Endothelial cell of umbilical vein (primary cell): ENCODE data around the gene WDR49. TPM values are rescaled to one million over a fixed set of nuclear protein-coding genes. Genes with fewer than 3 reads are reported as not detected.

Experiments used
- BruUV-seq: library from RNA; stranded (reverse); fragments of 400-500 nt; replicated peaks from 2 replicates; lab custom pipeline; 2021; lab: Mats Ljungman, UMichigan
- CTCF ChIA-PET: fragments of 300-600, 350-600 bp; sonication (Branson Sonifier 250); formaldehyde crosslinking; loops from one replicate; lab custom pipeline; 2021; ENCODE audit warnings: antibody characterized with exemption, inconsistent platforms; lab: Charles Lee
- POLR2A ChIA-PET: fragments of 300-600, 350-600 bp; sonication (Branson Sonifier 250); formaldehyde crosslinking; loops from one replicate; lab custom pipeline; 2021; ENCODE audit warnings: antibody characterized with exemption, inconsistent platforms; lab: Charles Lee
- DNase-seq: peaks from one replicate; pipeline ENCODE4 v3.0.0-alpha.2; 2011; ENCODE audit warnings: low read depth, low spot score
- FAIRE-seq: peaks from 2 replicates; lab custom pipeline; 2011; peaks lifted over from hg19 to GRCh38; lab: Jason Lieb, UNC
- H2AFZ ChIP-seq: 2 replicates; pipeline ENCODE4 v1.6.0; 2012; ENCODE audit warnings: low read depth, low read length, control low read depth, inconsistent platforms
- H3K27ac ChIP-seq: 2 replicates; pipeline ENCODE4 v1.5.1; 2011; ENCODE audit warnings: low read depth, mild to moderate bottlenecking, control low read depth, low read length, moderate library complexity; ENCODE audit not compliant: insufficient read depth
- H3K27me3 ChIP-seq, 2 experiments: 2 replicates each; pipeline versions ENCODE4 v1.6.0 to v1.6.1; 2011; ENCODE audit warnings: low read length in 2 of 2, mixed read lengths in 1 of 2; ENCODE audit not compliant: control insufficient read depth in 2 of 2, insufficient read depth in 2 of 2
- H3K36me3 ChIP-seq, 2 experiments: 2 replicates in 1 of 2; 3 replicates in 1 of 2; pipeline ENCODE4 v1.5.1; 2011; ENCODE audit warnings: low read length in 2 of 2, mild to moderate bottlenecking in 1 of 2, moderate library complexity in 1 of 2; ENCODE audit not compliant: control insufficient read depth in 2 of 2, insufficient read depth in 2 of 2; ENCODE audit errors: extremely low read depth in 1 of 2
- H3K4me1 ChIP-seq: 3 replicates; pipeline ENCODE4 v1.5.1; 2011; ENCODE audit warnings: mild to moderate bottlenecking, low read length; ENCODE audit not compliant: control insufficient read depth, insufficient read depth; ENCODE audit errors: extremely low read depth
- H3K4me2 ChIP-seq: 2 replicates; pipeline ENCODE4 v1.6.1; 2011; ENCODE audit warnings: low read length, control low read depth, mixed read lengths; ENCODE audit not compliant: insufficient read depth
- H3K4me3 ChIP-seq, 3 experiments: fragments of 200-600 bp in 1 of 3; sonication (generic), shearing (Covaris generic) in 1 of 3; replicated peaks in 1 of 3; 2 replicates each; pipeline ENCODE4 v1.5.1; 2011 to 2016; ENCODE audit warnings: control low read depth in 3 of 3, low read length in 3 of 3, mild to moderate bottlenecking in 2 of 3, inconsistent platforms in 1 of 3, low read depth in 1 of 3, moderate library complexity in 1 of 3; ENCODE audit not compliant: insufficient read depth in 1 of 3
- H3K79me2 ChIP-seq: 2 replicates; pipeline ENCODE4 v1.6.0; 2012; ENCODE audit warnings: low read length, inconsistent platforms; ENCODE audit not compliant: control insufficient read depth, insufficient read depth
- H3K9ac ChIP-seq: replicated peaks from 2 replicates; pipeline ENCODE3; 2011; ENCODE audit warnings: low read length, control low read depth; ENCODE audit not compliant: insufficient read depth; ENCODE audit errors: extremely low read depth
- H3K9me1 ChIP-seq: replicated peaks from 3 replicates; pipeline ENCODE4 v1.6.0; 2011; ENCODE audit warnings: mild to moderate bottlenecking, low read length; ENCODE audit not compliant: control insufficient read depth, insufficient read depth; ENCODE audit errors: extremely low read depth
- H3K9me3 ChIP-seq: replicated peaks from 2 replicates; pipeline ENCODE4 v1.5.1; 2012; ENCODE audit warnings: low read length, inconsistent platforms; ENCODE audit not compliant: control insufficient read depth, insufficient read depth
- H4K20me1 ChIP-seq: replicated peaks from 2 replicates; pipeline ENCODE3; 2011; ENCODE audit warnings: mild to moderate bottlenecking, low read length; ENCODE audit not compliant: control insufficient read depth, insufficient read depth; ENCODE audit errors: extremely low read depth
- EZH2 ChIP-seq: IDR thresholded peaks from 2 replicates; pipeline ENCODE4 v1.6.1; 2012; ENCODE audit warnings: borderline replicate concordance, low read depth, mild to moderate bottlenecking, moderate library complexity, low read length, inconsistent platforms; ENCODE audit not compliant: severe bottlenecking
- FOS ChIP-seq: IDR thresholded peaks from 2 replicates; pipeline ENCODE4 v1.6.1; 2011; ENCODE audit warnings: mild to moderate bottlenecking, low read length, moderate library complexity, borderline replicate concordance; ENCODE audit not compliant: insufficient read depth
- GATA2 ChIP-seq: IDR thresholded peaks from 2 replicates; pipeline ENCODE4 v1.7.0; 2011; ENCODE audit warnings: low read depth, mild to moderate bottlenecking, moderate library complexity, mixed read lengths, low read length; ENCODE audit not compliant: insufficient read length, insufficient read depth
- JUN ChIP-seq: IDR thresholded peaks from 2 replicates; pipeline ENCODE4 v1.6.1; 2011; ENCODE audit warnings: borderline replicate concordance, low read depth; ENCODE audit not compliant: insufficient read length, insufficient read depth
- MYC ChIP-seq: IDR thresholded peaks from one replicate; pipeline ENCODE4 v1.6.1; 2011; ENCODE audit warnings: mild to moderate bottlenecking, low read depth, low read length
- POLR2A ChIP-seq: IDR thresholded peaks from 2 replicates; pipeline ENCODE4 v1.6.1; 2012; ENCODE audit warnings: low read depth, mild to moderate bottlenecking, control low read depth, low read length
- POLR2AphosphoS5 ChIP-seq: IDR thresholded peaks from 2 replicates; pipeline ENCODE4 v1.6.1; 2012; ENCODE audit warnings: low read depth, mild to moderate bottlenecking, control low read depth, low read length, moderate library complexity; ENCODE audit not compliant: insufficient read depth
- dilution Hi-C: fragments of 300-500 bp; cut with MboI; formaldehyde crosslinking; loops from one replicate; pipeline ENCODE4 v1.15.0; 2019; ENCODE audit warnings: low sequenced_read_pairs; ENCODE audit not compliant: extremely low pct_ligation_motif_present
- intact Hi-C: fragments of 100-400 bp; cut with micrococcal nuclease; formaldehyde crosslinking; loops from one replicate; pipeline ENCODE4 v1.10.0; 2022
- polyA plus RNA-seq, 4 experiments: library from polyadenylated mRNA; depleted of rRNA in 3 of 4; stranded (reverse) in 3 of 4; unstranded in 1 of 4; fragments of >200 nt; gene quantifications; 2 replicates each; pipeline versions ENCODE4 v1.2.1 to v1.2.3, GENCODE V29; 2011 to 2012; ENCODE audit warnings: missing spikeins in 1 of 4
- total RNA-seq: library from RNA; stranded (reverse); gene quantifications from 2 replicates; pipeline ENCODE4 v1.2.3, GENCODE V29; 2021
- TF ChIP-seq, protein P1 (sequence below), 2 donors: IDR thresholded peaks; 1 replicate in 1 of 2; 2 replicates in 1 of 2; pipeline ENCODE4 v1.5.1; 2011; ENCODE audit warnings: low read length in 2 of 2, mild to moderate bottlenecking in 2 of 2, moderate library complexity in 2 of 2, control low read depth in 1 of 2, inconsistent platforms in 1 of 2, low read depth in 1 of 2; ENCODE audit not compliant: insufficient read depth in 1 of 2; ENCODE audit errors: extremely low read depth in 1 of 2
- TF ChIP-seq, protein P2 (sequence below): IDR thresholded peaks from 2 replicates; pipeline ENCODE4 v1.6.1; 2011; ENCODE audit not compliant: insufficient read depth, insufficient read length

The WDR49 gene
- total and polyA plus RNA-seq, 2 donors (not counting 3 experiments of a cell fraction or from before 2014, with no cell fraction given): not detected

DNA sequence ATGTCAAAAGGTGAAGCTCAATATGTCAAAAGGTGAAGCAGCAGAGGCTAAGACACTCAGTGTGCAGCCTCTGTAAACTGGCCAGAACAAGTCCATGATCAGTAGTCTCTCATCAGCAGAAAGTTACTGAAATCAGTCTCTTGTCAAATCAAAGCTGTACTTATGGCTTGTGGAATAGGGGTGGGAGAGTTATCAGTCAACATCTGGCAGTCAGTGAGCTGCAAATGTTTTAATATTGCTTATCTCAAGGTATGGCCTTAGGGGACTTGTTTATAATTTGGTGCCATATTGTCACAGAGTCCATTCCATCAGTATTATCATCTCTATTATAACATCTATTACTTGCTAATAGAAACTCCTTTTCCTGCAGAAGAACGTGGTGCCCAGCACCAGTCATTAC lies 14.9 kb upstream of the WDR49 start:
- H2AFZ ChIP-seq: no peak overlapping the region
- ChIA-PET CTCF (interaction anchor here (3.1 kb wide), 1 partner anchor 16 kb away, joined by 21 read pairs; no protein-coding TSS in a partner anchor), POLR2A (no interaction called here)
- H3K36me3 ChIP-seq: no peaks in the 10 kb centered on the region
- H3K27me3 ChIP-seq: no peaks in the 10 kb centered on the region
- no peaks in the 10 kb centered on the region for H3K9me1 ChIP-seq
- BruUV-seq: no TSS peak
- TF ChIP-seq JUN (no peak), POLR2AphosphoS5 (no peak), MYC (no peak), GATA2 (no peak), POLR2A (no peak), FOS (no peak), EZH2 (no peak)
- TF ChIP-seq, protein P1, sequence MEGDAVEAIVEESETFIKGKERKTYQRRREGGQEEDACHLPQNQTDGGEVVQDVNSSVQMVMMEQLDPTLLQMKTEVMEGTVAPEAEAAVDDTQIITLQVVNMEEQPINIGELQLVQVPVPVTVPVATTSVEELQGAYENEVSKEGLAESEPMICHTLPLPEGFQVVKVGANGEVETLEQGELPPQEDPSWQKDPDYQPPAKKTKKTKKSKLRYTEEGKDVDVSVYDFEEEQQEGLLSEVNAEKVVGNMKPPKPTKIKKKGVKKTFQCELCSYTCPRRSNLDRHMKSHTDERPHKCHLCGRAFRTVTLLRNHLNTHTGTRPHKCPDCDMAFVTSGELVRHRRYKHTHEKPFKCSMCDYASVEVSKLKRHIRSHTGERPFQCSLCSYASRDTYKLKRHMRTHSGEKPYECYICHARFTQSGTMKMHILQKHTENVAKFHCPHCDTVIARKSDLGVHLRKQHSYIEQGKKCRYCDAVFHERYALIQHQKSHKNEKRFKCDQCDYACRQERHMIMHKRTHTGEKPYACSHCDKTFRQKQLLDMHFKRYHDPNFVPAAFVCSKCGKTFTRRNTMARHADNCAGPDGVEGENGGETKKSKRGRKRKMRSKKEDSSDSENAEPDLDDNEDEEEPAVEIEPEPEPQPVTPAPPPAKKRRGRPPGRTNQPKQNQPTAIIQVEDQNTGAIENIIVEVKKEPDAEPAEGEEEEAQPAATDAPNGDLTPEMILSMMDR (IDR thresholded peaks at IDR 0.05; ENCODE audit: extremely low read depth in 1 of 2, insufficient read depth in 1 of 2, low read depth in 1 of 2, low read length in 2 of 2): no peak
- TF ChIP-seq, protein P2, sequence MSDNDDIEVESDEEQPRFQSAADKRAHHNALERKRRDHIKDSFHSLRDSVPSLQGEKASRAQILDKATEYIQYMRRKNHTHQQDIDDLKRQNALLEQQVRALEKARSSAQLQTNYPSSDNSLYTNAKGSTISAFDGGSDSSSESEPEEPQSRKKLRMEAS: no peak
- no peak overlapping the region for H3K27ac ChIP-seq
- no peaks in the 10 kb centered on the region for H4K20me1 ChIP-seq
- FAIRE-seq (no peak), DNase-seq (no peak)
- no peak overlapping the region for H3K4me3 ChIP-seq
- peaks cover 17% of the 10 kb centered on the region for H3K4me1 ChIP-seq
- no peak overlapping the region for H3K9ac ChIP-seq
- H3K9me3 ChIP-seq: no peaks in the 10 kb centered on the region
- dilution Hi-C loops (no loop called here), intact Hi-C loops (no loop called here)
- no peak overlapping the region for H3K4me2 ChIP-seq
- H3K79me2 ChIP-seq: no peaks in the 10 kb centered on the region
